Esophagus (tissue), 2 donors: Measurements from ENCODE around the gene ALG12. TPM values are rescaled to one million over a fixed set of nuclear protein-coding genes. Genes with fewer than 3 reads are reported as not detected.

Source experiments
- H3K27ac ChIP-seq, 2 donors: one replicate each; pipeline ENCODE4 v1.5.1; 2013; ENCODE audit warnings: low read depth in 2 of 2, mild to moderate bottlenecking in 2 of 2, inconsistent platforms in 1 of 2, low read length in 1 of 2, moderate library complexity in 1 of 2
- H3K27me3 ChIP-seq, 2 donors: one replicate each; pipeline ENCODE4 v1.6.1; 2013; ENCODE audit warnings: low read length in 2 of 2, control low read depth in 1 of 2, mild to moderate bottlenecking in 1 of 2; ENCODE audit not compliant: insufficient read depth in 2 of 2, control insufficient read depth in 1 of 2
- H3K36me3 ChIP-seq, 2 donors: one replicate each; pipeline ENCODE4 v1.6.1; 2013; ENCODE audit warnings: low read length in 1 of 2; ENCODE audit not compliant: control insufficient read depth in 2 of 2, insufficient read depth in 2 of 2
- H3K4me1 ChIP-seq, 2 donors: one replicate each; pipeline ENCODE4 v1.6.1; 2013; ENCODE audit warnings: low read length in 1 of 2; ENCODE audit not compliant: control insufficient read depth in 2 of 2, insufficient read depth in 2 of 2
- H3K4me3 ChIP-seq, 2 donors: one replicate each; pipeline ENCODE4 v1.5.1; 2013; ENCODE audit warnings: low read length in 2 of 2, mild to moderate bottlenecking in 2 of 2, low read depth in 1 of 2, moderate library complexity in 1 of 2
- H3K9me3 ChIP-seq, 2 donors: one replicate each; pipeline ENCODE4 v1.6.1; 2013; ENCODE audit warnings: mild to moderate bottlenecking in 2 of 2, low read depth in 1 of 2, low read length in 1 of 2, moderate library complexity in 1 of 2; ENCODE audit not compliant: control insufficient read depth in 2 of 2, insufficient read depth in 1 of 2
- WGBS, 2 donors: extraction: QIAGEN DNeasy Blood & Tissue Kit; methylation state at CpG; one replicate each; pipeline ENCODE4 v1.1.7; 2013; 5-methylcytosine and 5-hydroxymethylcytosine counted together
- polyA plus RNA-seq, 2 donors: library from polyadenylated mRNA; stranded (reverse); fragments of 200-250 nt; gene quantifications; one replicate each; pipeline ENCODE4 v1.2.3, GENCODE V29; 2013
- donor health status: healthy with polysubstance abuse.
- donor health status: Bipolar disorder and iron deficiency.

Gene ALG12
- polyA plus RNA-seq, 2 donors: 8.6 TPM

DNA sequence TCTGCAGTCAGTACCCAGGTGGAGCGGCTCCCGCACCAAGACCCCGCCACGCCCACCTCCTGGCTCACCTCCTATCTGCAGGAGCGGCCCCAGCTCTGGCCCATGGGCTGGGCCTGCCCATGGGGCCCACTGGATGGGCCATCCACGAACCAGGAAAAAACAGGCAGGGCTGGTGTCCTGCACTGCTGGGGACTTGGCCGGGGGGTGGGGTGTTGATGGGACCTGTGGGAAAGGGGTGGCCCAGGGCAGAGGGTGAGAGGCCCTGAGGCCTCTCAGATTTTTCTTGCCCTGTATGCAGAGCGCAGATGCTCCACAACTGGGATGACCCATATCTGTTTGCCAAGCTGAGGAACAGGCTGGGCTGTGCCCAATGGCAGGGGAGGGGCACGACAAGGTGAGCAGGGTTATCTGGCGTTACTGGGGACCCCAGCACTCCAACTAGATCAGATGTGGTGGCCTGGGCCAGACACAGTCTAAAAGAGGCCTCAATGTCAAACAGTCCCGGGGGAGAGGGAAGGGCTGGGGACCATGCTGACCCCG is 39.7 kb upstream of the ALG12 start:
- no peaks in the 10 kb centered on the region for H3K27me3 ChIP-seq
- no peaks in the 10 kb centered on the region for H3K9me3 ChIP-seq
- H3K36me3 ChIP-seq: peaks cover 0 to 11% of the 10 kb centered on the region in 2 donors
- peaks cover 0 to 32% of the 10 kb centered on the region in 2 donors for H3K4me1 ChIP-seq
- H3K27ac ChIP-seq: no peak overlapping the region
- WGBS, 2 donors: 66 to 90% methylated on average over 12 of the region's 12 CpGs
- H3K4me3 ChIP-seq: no peak overlapping the region

- Histone ChIP-seq H3K27ac (no peak overlapping the region), H3K4me3 (no peak overlapping the region)
Measured at GRCh38 chr22:49956914-49957825, 38.9 kb upstream of the ALG12 start.

GRCh38 chr22:49956418-49956770 is 38.2 kb upstream of the ALG12 start:
- H3K27me3 ChIP-seq: no peaks in the 10 kb centered on the region
- H3K4me3 ChIP-seq: no peak overlapping the region
- H3K36me3 ChIP-seq: peaks cover 0 to under 1% of the 10 kb centered on the region in 2 donors
- 78 to 80% methylated on average over 15 of the region's 15 CpGs for WGBS, 2 donors
- no peaks in the 10 kb centered on the region for H3K9me3 ChIP-seq
- H3K27ac ChIP-seq: no peak overlapping the region
- H3K4me1 ChIP-seq: peaks cover 0 to 41% of the 10 kb centered on the region in 2 donors

More at GRCh38 chr22:49956914-49957825, 38.9 kb upstream of the ALG12 start:
- peaks cover 0 to 7% of the 10 kb centered on the region in 2 donors for H3K36me3 ChIP-seq
- peaks cover 0 to 33% of the 10 kb centered on the region in 2 donors for H3K4me1 ChIP-seq
- no peaks in the 10 kb centered on the region for H3K9me3 ChIP-seq
- WGBS, 2 donors: 92 to 93% methylated on average over 18 to 20 of the region's 20 CpGs
- H3K27me3 ChIP-seq: no peaks in the 10 kb centered on the region

GRCh38 chr22:49955581-49956417 is 37.6 kb upstream of the ALG12 start:
- Histone ChIP-seq H3K27me3 (no peaks in the 10 kb centered on the region), H3K27ac (no peak overlapping the region), H3K36me3 (no peaks in the 10 kb centered on the region), H3K9me3 (no peaks in the 10 kb centered on the region), H3K4me3 (no peak overlapping the region), H3K4me1 (peaks cover 0 to 43% of the 10 kb centered on the region in 2 donors)
- WGBS, 2 donors: 91 to 93% methylated on average over 22 of the region's 22 CpGs

- peaks cover 0 to 47% of the 10 kb centered on the region in 2 donors for H3K4me1 ChIP-seq
- 64 to 70% methylated on average over 15 of the region's 15 CpGs for WGBS, 2 donors
- H3K9me3 ChIP-seq: no peaks in the 10 kb centered on the region
- no peak overlapping the region for H3K27ac ChIP-seq
- no peaks in the 10 kb centered on the region for H3K36me3 ChIP-seq
- H3K4me3 ChIP-seq: no peak overlapping the region
- H3K27me3 ChIP-seq: no peaks in the 10 kb centered on the region
Measured at GRCh38 chr22:49954991-49955580, 36.8 kb upstream of the ALG12 start.

- Histone ChIP-seq H3K27me3 (no peaks in the 10 kb centered on the region), H3K4me1 (peaks cover 0 to 47% of the 10 kb centered on the region in 2 donors), H3K36me3 (no peaks in the 10 kb centered on the region), H3K9me3 (no peaks in the 10 kb centered on the region), H3K4me3 (no peak overlapping the region), H3K27ac (no peak overlapping the region)
- 63 to 69% methylated on average over 8 of the region's 8 CpGs for WGBS, 2 donors
Measured at GRCh38 chr22:49954354-49954753, 36.1 kb upstream of the ALG12 start.

DNA sequence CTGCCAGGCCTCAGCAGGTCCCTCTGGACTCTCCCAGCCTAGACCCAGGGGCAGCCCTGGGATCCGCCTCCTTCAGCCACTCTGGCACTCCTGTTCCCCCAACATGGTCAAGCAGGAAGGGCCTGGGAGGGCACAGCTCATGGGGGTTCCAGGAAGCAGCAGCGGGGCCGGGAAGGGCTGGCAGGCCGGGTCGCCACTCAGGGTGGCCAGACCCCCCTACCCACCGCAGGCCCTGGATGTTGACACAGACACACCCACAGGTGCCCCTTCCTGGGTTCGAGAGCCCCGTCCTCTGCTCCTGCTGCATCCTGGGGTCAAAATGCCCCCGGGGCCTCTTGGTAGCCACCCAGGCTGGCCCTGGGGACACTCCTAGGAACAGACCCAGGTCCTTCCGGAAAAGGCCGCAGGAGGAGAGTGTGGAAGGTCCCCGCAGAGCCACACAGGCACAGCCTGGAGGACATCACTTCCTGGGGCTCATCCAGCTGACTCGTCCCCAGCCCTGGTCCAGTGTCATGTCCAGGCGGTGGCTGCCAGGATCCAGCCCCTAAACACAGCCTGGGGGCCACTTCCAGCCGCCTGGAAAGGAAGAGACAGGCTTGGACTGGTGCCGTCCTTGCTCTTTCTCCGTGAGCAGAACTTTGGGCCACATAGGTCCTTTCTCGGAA is 35.6 kb upstream of the ALG12 start:
- peak overlapping the region in 1 of 2 donors; percentile 3 for H3K27ac ChIP-seq
- no peaks in the 10 kb centered on the region for H3K36me3 ChIP-seq
- WGBS, 2 donors: 69 to 72% methylated on average over 18 of the region's 18 CpGs
- no peaks in the 10 kb centered on the region for H3K9me3 ChIP-seq
- H3K27me3 ChIP-seq: no peaks in the 10 kb centered on the region
- peaks cover 0 to 50% of the 10 kb centered on the region in 2 donors for H3K4me1 ChIP-seq
- no peak overlapping the region for H3K4me3 ChIP-seq

- Histone ChIP-seq H3K36me3 (no peaks in the 10 kb centered on the region), H3K27me3 (no peaks in the 10 kb centered on the region), H3K4me1 (peaks cover 0 to 48% of the 10 kb centered on the region in 2 donors), H3K9me3 (no peaks in the 10 kb centered on the region), H3K4me3 (no peak overlapping the region), H3K27ac (peak overlapping the region in 1 of 2 donors; percentile 15)
- 61 to 66% methylated on average over 20 of the region's 20 CpGs for WGBS, 2 donors
Measured at GRCh38 chr22:49953027-49953679, 34.9 kb upstream of the ALG12 start.
